Peyer's patch (tissue), 4 donors: ENCODE measurements around the gene MTCL1. TPM values are rescaled to one million over a fixed set of nuclear protein-coding genes. Genes with fewer than 3 reads are reported as not detected.

ENCODE experiments used
- DNase-seq, 3 donors: peaks; one replicate each; pipeline ENCODE4 v3.0.0-alpha.2; 2017 to 2019
- H3K27ac ChIP-seq, 4 donors: fragments of 200-600 bp; sonication (generic); one replicate each; pipeline ENCODE4 v1.5.1; 2016 to 2019
- H3K27me3 ChIP-seq, 2 donors: fragments of 200-600 bp; sonication (generic); one replicate each; pipeline ENCODE4 v1.5.1; 2019
- H3K36me3 ChIP-seq, 3 donors: fragments of 200-600 bp; sonication (generic); one replicate each; pipeline ENCODE4 v1.5.1; 2016 to 2019
- H3K4me1 ChIP-seq, 4 donors: fragments of 200-600 bp; sonication (generic); one replicate each; pipeline ENCODE4 v1.5.1; 2016 to 2019
- H3K4me3 ChIP-seq, 4 donors: fragments of 200-600 bp; sonication (generic); 1 replicate in 3 of 4; 2 replicates in 1 of 4; pipeline ENCODE4 v1.5.1; 2016 to 2019; ENCODE audit warnings: mild to moderate bottlenecking in 1 of 4
- H3K9me3 ChIP-seq, 4 donors: fragments of 200-600 bp; sonication (generic); one replicate each; pipeline ENCODE4 v1.5.1; 2016 to 2019; ENCODE audit warnings: mild to moderate bottlenecking in 1 of 4
- POLR2A ChIP-seq, 2 donors: fragments of 450-650 bp; IDR thresholded peaks; one replicate each; pipeline ENCODE4 v1.5.1; 2017; ENCODE audit warnings: antibody characterized with exemption in 2 of 2, mild to moderate bottlenecking in 2 of 2, moderate library complexity in 2 of 2
- total RNA-seq, 4 donors: library from RNA; depleted of rRNA; stranded (reverse); fragments of >200 nt; gene quantifications; one replicate each; pipeline ENCODE4 v1.1.0, GENCODE V29; 2016
- TF ChIP-seq, protein P1 (sequence below), 6 experiments: fragments of 450-650 bp in 4 of 6; fragments of 200-600 bp in 2 of 6; sonication (generic) in 1 of 6; IDR thresholded peaks; one replicate each; pipeline ENCODE4 v1.5.1; 2017 to 2019; ENCODE audit warnings: antibody characterized with exemption in 6 of 6, mild to moderate bottlenecking in 3 of 6, moderate library complexity in 1 of 6

Gene MTCL1
- total RNA-seq, 4 donors from 2014 or later, result 4.2 to 27.2 (median 6.3) TPM

- Histone ChIP-seq H3K27ac (no peak overlapping the region), H3K27me3 (no peaks in the 10 kb centered on the region), H3K36me3 (no peaks in the 10 kb centered on the region), H3K4me3 (no peak overlapping the region), H3K4me1 (no peaks in the 10 kb centered on the region), H3K9me3 (no peaks in the 10 kb centered on the region)
- TF ChIP-seq POLR2A (IDR thresholded peaks at IDR 0.05), result no peak
- TF ChIP-seq, protein P1, sequence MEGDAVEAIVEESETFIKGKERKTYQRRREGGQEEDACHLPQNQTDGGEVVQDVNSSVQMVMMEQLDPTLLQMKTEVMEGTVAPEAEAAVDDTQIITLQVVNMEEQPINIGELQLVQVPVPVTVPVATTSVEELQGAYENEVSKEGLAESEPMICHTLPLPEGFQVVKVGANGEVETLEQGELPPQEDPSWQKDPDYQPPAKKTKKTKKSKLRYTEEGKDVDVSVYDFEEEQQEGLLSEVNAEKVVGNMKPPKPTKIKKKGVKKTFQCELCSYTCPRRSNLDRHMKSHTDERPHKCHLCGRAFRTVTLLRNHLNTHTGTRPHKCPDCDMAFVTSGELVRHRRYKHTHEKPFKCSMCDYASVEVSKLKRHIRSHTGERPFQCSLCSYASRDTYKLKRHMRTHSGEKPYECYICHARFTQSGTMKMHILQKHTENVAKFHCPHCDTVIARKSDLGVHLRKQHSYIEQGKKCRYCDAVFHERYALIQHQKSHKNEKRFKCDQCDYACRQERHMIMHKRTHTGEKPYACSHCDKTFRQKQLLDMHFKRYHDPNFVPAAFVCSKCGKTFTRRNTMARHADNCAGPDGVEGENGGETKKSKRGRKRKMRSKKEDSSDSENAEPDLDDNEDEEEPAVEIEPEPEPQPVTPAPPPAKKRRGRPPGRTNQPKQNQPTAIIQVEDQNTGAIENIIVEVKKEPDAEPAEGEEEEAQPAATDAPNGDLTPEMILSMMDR (IDR thresholded peaks at IDR 0.05), result no peak
- no peak for DNase-seq
Observed at GRCh38 chr18:8856769-8857393, 151.5 kb downstream of the MTCL1 start.

GRCh38 chr18:8857806-8858205 lies 152.4 kb downstream of the MTCL1 start:
- TF ChIP-seq, protein P1 (IDR thresholded peaks at IDR 0.05), result no peak
- TF ChIP-seq POLR2A (IDR thresholded peaks at IDR 0.05), result no peak
- Histone ChIP-seq H3K9me3 (no peaks in the 10 kb centered on the region), H3K4me1 (no peaks in the 10 kb centered on the region), H3K36me3 (no peaks in the 10 kb centered on the region), H3K4me3 (no peak overlapping the region), H3K27ac (no peak overlapping the region), H3K27me3 (no peaks in the 10 kb centered on the region)
- DNase-seq, result no peak

- H3K27ac ChIP-seq, result no peak overlapping the region
- no peaks in the 10 kb centered on the region for H3K27me3 ChIP-seq
- H3K4me3 ChIP-seq, result no peak overlapping the region
- H3K36me3 ChIP-seq, result no peaks in the 10 kb centered on the region
- no peaks in the 10 kb centered on the region for H3K4me1 ChIP-seq
- DNase-seq, result no peak
- TF ChIP-seq, protein P1 (IDR thresholded peaks at IDR 0.05), result no peak
- no peak for TF ChIP-seq POLR2A (IDR thresholded peaks at IDR 0.05)
- no peaks in the 10 kb centered on the region for H3K9me3 ChIP-seq
Observed at GRCh38 chr18:8858888-8859511, 153.6 kb downstream of the MTCL1 start.

- Histone ChIP-seq H3K9me3 (no peaks in the 10 kb centered on the region), H3K27ac (no peak overlapping the region), H3K4me3 (no peak overlapping the region), H3K36me3 (no peaks in the 10 kb centered on the region), H3K27me3 (no peaks in the 10 kb centered on the region), H3K4me1 (no peaks in the 10 kb centered on the region)
- TF ChIP-seq, protein P1 (IDR thresholded peaks at IDR 0.05), result no peak
- TF ChIP-seq POLR2A (IDR thresholded peaks at IDR 0.05), result no peak
- DNase-seq, result no peak
Observed at GRCh38 chr18:8860845-8861642, 155.7 kb downstream of the MTCL1 start.

DNA sequence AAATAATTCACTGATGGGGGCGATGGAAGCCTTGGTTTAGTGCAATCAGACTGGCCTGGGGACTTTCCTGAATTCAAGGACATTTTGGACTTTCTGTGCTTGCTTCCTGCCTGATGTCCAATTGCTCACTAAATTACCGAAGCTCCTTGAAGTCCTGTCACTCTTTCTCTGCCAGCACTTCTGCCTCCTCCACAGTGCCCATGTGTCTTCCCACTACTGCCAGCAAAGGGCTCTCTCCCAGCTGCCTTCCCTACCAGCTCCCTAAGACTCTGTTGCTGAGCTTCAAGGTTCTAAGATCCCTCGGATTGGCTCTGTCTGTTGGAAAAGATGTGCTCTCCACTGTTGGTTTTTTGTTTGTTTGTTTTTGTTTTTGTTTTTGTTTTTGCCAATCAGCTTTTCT lies 158.1 kb downstream of the MTCL1 start:
- no peak overlapping the region for H3K4me3 ChIP-seq
- no peak for TF ChIP-seq POLR2A (IDR thresholded peaks at IDR 0.05)
- TF ChIP-seq, protein P1 (IDR thresholded peaks at IDR 0.05), result no peak
- DNase-seq, result no peak
- H3K27me3 ChIP-seq, result no peaks in the 10 kb centered on the region
- no peak overlapping the region for H3K27ac ChIP-seq
- H3K4me1 ChIP-seq, result no peaks in the 10 kb centered on the region
- no peaks in the 10 kb centered on the region for H3K9me3 ChIP-seq
- no peaks in the 10 kb centered on the region for H3K36me3 ChIP-seq
